ENCODE data around the gene GPX7.
A peak's percentile ranks its signal among the peaks of the same experiment; 100 is the strongest.
"Not testable (repeated sequence)": the region's sequence is repeated elsewhere in the genome, so short reads cannot be mapped to it uniquely, and the experiment has no call there.

Gene GPX7

DNA sequence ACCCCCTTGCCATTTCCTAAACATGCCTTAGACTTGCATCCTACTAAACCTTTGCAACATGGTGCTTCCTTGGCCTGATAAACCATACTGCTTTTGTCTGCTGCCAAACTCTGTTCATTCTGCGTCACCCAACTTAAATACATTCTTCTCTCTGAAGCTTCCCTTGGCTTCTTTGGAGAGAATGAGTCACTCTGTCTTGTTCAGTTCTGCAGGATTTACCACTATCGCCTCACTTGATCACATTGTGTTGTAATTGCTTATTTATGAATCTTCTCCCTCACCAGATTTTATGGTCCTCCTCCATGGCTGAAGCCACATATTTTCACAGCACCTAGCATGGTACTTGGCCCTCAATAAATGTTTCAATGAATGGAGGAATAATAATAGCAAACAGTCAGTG, 27.6 kb upstream of the GPX7 start:
- Histone ChIP-seq H3K4me3 (ENCODE audit: low read depth in 1 of 2, low read length in 2 of 2) (no peak overlapping the region), H2AFZ (ENCODE audit: low read depth, low read length) (no peak overlapping the region), H3K27me3 (ENCODE audit: insufficient read depth, low read length, poor library complexity) (no peaks in the 10 kb centered on the region), H3K9me3 (ENCODE audit: insufficient read depth, low read length, severe bottlenecking) (no peaks in the 10 kb centered on the region), H3K4me1 (ENCODE audit: insufficient read depth, low read length) (no peaks in the 10 kb centered on the region), H3K36me3 (ENCODE audit: insufficient read depth, low read length) (no peaks in the 10 kb centered on the region), H3K4me2 (ENCODE audit: insufficient read depth, low read length) (no peak overlapping the region), H4K20me1 (ENCODE audit: insufficient read depth, low read length) (no peaks in the 10 kb centered on the region), H3K79me2 (ENCODE audit: insufficient read depth, low read length) (no peaks in the 10 kb centered on the region), H3K9ac (ENCODE audit: low read depth, low read length) (no peak overlapping the region), H3K27ac (ENCODE audit: low read length) (no peak overlapping the region)
- TF ChIP-seq EZH2 (IDR thresholded peaks at IDR 0.05; ENCODE audit: borderline replicate concordance, low read depth, low read length, severe bottlenecking) = no peak
- no peak for TF ChIP-seq CTCF (IDR thresholded peaks at IDR 0.05; ENCODE audit: borderline replicate concordance, extremely low read depth, low read length, poor library complexity, severe bottlenecking)
- ATAC-seq (ENCODE audit: insufficient read depth, low read depth) (no peak), DNase-seq (no peak)

- Histone ChIP-seq H3K79me2 (ENCODE audit: insufficient read depth, low read length) (no peaks in the 10 kb centered on the region), H3K4me3 (ENCODE audit: low read depth in 1 of 2, low read length in 2 of 2) (no peak overlapping the region), H3K36me3 (ENCODE audit: insufficient read depth, low read length) (no peaks in the 10 kb centered on the region), H3K27ac (ENCODE audit: low read length) (no peak overlapping the region), H2AFZ (ENCODE audit: low read depth, low read length) (no peak overlapping the region), H3K4me2 (ENCODE audit: insufficient read depth, low read length) (no peak overlapping the region), H3K9ac (ENCODE audit: low read depth, low read length) (no peak overlapping the region), H3K27me3 (ENCODE audit: insufficient read depth, low read length, poor library complexity) (no peaks in the 10 kb centered on the region), H4K20me1 (ENCODE audit: insufficient read depth, low read length) (no peaks in the 10 kb centered on the region), H3K4me1 (ENCODE audit: insufficient read depth, low read length) (no peaks in the 10 kb centered on the region), H3K9me3 (ENCODE audit: insufficient read depth, low read length, severe bottlenecking) (no peaks in the 10 kb centered on the region)
- DNase-seq = no peak
- ATAC-seq (ENCODE audit: insufficient read depth, low read depth) = no peak
- TF ChIP-seq CTCF (IDR thresholded peaks at IDR 0.05; ENCODE audit: borderline replicate concordance, extremely low read depth, low read length, poor library complexity, severe bottlenecking) (no peak), EZH2 (IDR thresholded peaks at IDR 0.05; ENCODE audit: borderline replicate concordance, low read depth, low read length, severe bottlenecking) (no peak)
These were observed 26.1 kb upstream of the GPX7 start for GRCh38 chr1:52576074-52576473.

DNA sequence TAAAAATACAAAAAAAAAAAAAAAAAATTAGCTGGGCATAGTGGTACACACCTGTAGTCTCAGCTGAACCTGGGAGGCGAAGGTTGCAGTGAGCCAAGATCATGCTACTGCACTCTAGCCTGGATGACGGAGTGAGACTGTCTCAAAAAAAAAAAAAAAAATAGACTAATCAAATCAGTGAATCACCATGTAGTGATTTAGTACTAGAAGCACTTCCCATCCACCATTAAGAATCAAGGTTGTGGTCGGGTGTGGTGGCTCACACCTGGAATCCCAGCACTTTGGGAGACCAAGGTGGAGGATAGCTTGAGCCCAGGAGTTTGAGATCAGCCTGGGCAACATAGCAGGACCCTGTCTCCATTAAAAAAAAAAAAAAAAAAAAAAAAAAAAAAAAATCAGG, 24.1 kb upstream of the GPX7 start:
- H3K9me3 ChIP-seq (ENCODE audit: insufficient read depth, low read length, severe bottlenecking); H3K79me2 ChIP-seq (ENCODE audit: insufficient read depth, low read length); H3K27ac ChIP-seq (ENCODE audit: low read length); H3K27me3 ChIP-seq (ENCODE audit: insufficient read depth, low read length, poor library complexity); DNase-seq; H3K36me3 ChIP-seq (ENCODE audit: insufficient read depth, low read length); ATAC-seq (ENCODE audit: insufficient read depth, low read depth); H3K4me1 ChIP-seq (ENCODE audit: insufficient read depth, low read length); H3K9ac ChIP-seq (ENCODE audit: low read depth, low read length); H3K4me2 ChIP-seq (ENCODE audit: insufficient read depth, low read length); H2AFZ ChIP-seq (ENCODE audit: low read depth, low read length); H3K4me3 ChIP-seq (ENCODE audit: low read depth in 1 of 2, low read length in 2 of 2); H4K20me1 ChIP-seq (ENCODE audit: insufficient read depth, low read length): not testable (repeated sequence)

DNA sequence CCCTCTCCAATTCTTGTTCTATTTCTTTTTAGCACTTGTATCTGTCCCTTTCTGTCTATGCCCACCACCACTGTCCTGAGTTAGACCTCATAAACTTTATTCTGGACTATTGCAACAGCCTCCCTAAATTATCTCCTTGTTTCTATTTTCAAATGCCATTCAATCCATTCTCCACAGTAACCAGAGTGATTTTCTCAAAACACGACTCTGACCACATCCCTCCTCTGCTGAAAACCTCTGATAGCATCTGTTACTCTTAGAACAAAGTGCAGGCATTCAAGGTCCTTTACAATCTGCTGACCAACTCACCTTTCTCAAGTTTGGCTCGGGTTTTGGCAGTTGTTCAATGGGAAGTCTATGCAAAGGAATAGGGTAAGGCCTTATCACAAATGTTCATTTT, 22.8 kb upstream of the GPX7 start:
- DNase-seq = no peak
- Histone ChIP-seq H3K79me2 (ENCODE audit: insufficient read depth, low read length) (no peaks in the 10 kb centered on the region), H4K20me1 (ENCODE audit: insufficient read depth, low read length) (no peaks in the 10 kb centered on the region), H3K4me3 (ENCODE audit: low read depth in 1 of 2, low read length in 2 of 2) (no peak overlapping the region), H3K4me2 (ENCODE audit: insufficient read depth, low read length) (no peak overlapping the region), H3K27ac (ENCODE audit: low read length) (no peak overlapping the region), H3K9ac (ENCODE audit: low read depth, low read length) (no peak overlapping the region), H3K36me3 (ENCODE audit: insufficient read depth, low read length) (no peaks in the 10 kb centered on the region), H3K9me3 (ENCODE audit: insufficient read depth, low read length, severe bottlenecking) (no peaks in the 10 kb centered on the region), H3K4me1 (ENCODE audit: insufficient read depth, low read length) (no peaks in the 10 kb centered on the region), H3K27me3 (ENCODE audit: insufficient read depth, low read length, poor library complexity) (no peaks in the 10 kb centered on the region), H2AFZ (ENCODE audit: low read depth, low read length) (no peak overlapping the region)
- ATAC-seq (ENCODE audit: insufficient read depth, low read depth) = peak; percentile 27; the same call in 1 of the 3 replicates
- TF ChIP-seq CTCF (IDR thresholded peaks at IDR 0.05; ENCODE audit: borderline replicate concordance, extremely low read depth, low read length, poor library complexity, severe bottlenecking) = no peak
- no peak for TF ChIP-seq EZH2 (IDR thresholded peaks at IDR 0.05; ENCODE audit: borderline replicate concordance, low read depth, low read length, severe bottlenecking)
